Activated naive CD4-positive, alpha-beta T cell treated with anti-CD3 and anti-CD28 coated beads, Interleukin-2, amount 10 ng/mL, durations not matched to agents 7 days and 5 days (primary cell): ENCODE measurements around the gene TYR.

Experiments
- CTCF ChIA-PET: fragments of 350-600 bp; sonication (Branson Sonifier 250); formaldehyde crosslinking; loops from one replicate; lab custom pipeline; 2021; ENCODE audit warnings: antibody characterized with exemption; lab: Charles Lee
- DNase-seq: peaks from one replicate; pipeline ENCODE4 v3.0.0-alpha.2; 2020
- H3K27ac Mint-ChIP-seq: one replicate; pipeline ENCODE4 v1.8.0; 2021; ENCODE audit warnings: mild to moderate bottlenecking, moderate library complexity, mixed read lengths
- H3K27me3 Mint-ChIP-seq: one replicate; pipeline ENCODE4 v1.8.0; 2021; ENCODE audit warnings: mild to moderate bottlenecking, mixed read lengths
- H3K36me3 Mint-ChIP-seq: one replicate; pipeline ENCODE4 v1.8.0; 2021; ENCODE audit warnings: mixed read lengths
- H3K4me1 Mint-ChIP-seq: one replicate; pipeline ENCODE4 v1.8.0; 2021; ENCODE audit warnings: mixed read lengths
- H3K4me3 Mint-ChIP-seq: one replicate; pipeline ENCODE4 v1.8.0; 2021; ENCODE audit warnings: mild to moderate bottlenecking, moderate library complexity, mixed read lengths
- H3K9me3 Mint-ChIP-seq: one replicate; pipeline ENCODE4 v1.8.0; 2021; ENCODE audit warnings: mixed read lengths

The TYR gene

GRCh38 chr11:89177691-89178231 lies at the start of gene TYR:
TSS of gene TYR (plus strand) at chr11:89177875. CDS start at chr11:89177954, 79 bp downstream.
- DNase-seq: no peak
- CTCF ChIA-PET: no interaction called here
- H3K27ac Mint-ChIP-seq: peak within 1 kb of the TSS; percentile 42
- H3K27me3 Mint-ChIP-seq: no peaks in the 10 kb centered on the region
- H3K9me3 Mint-ChIP-seq: no peaks in the 10 kb centered on the region
- H3K4me1 Mint-ChIP-seq: no peaks in the 10 kb centered on the region
- H3K36me3 Mint-ChIP-seq: no peaks in the 10 kb centered on the region
- H3K4me3 Mint-ChIP-seq: no peak within 1 kb of the TSS

DNA sequence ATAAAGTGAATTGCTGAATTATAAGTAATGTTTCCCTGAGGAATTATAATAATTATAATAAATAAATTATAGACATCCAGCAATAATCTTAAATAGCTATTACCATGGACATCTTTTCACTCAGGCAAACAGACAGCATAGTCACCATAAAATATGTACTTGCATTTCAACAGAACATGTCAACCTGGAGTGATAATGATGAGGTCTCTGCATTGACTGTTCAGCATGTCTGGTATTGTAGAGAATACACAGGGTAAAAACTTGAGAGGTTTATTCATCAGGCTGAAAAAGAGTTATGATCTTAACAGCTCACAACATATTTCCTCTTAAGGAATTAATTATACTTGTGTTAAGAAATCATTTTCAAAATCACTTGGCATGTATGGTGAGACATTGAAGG lies 41.1 kb upstream of the TYR start:
- Mint-ChIP-seq H3K4me1 (no peaks in the 10 kb centered on the region), H3K27me3 (no peaks in the 10 kb centered on the region), H3K27ac (no peak overlapping the region), H3K4me3 (no peak overlapping the region), H3K9me3 (no peaks in the 10 kb centered on the region), H3K36me3 (no peaks in the 10 kb centered on the region)
- DNase-seq: no peak
- CTCF ChIA-PET: no interaction called here

GRCh38 chr11:89147229-89147628 lies 30.4 kb upstream of the TYR start:
- CTCF ChIA-PET: no interaction called here
- H3K4me1 Mint-ChIP-seq: no peaks in the 10 kb centered on the region
- H3K36me3 Mint-ChIP-seq: no peaks in the 10 kb centered on the region
- DNase-seq: no peak
- no peak overlapping the region for H3K4me3 Mint-ChIP-seq
- no peak overlapping the region for H3K27ac Mint-ChIP-seq
- no peaks in the 10 kb centered on the region for H3K27me3 Mint-ChIP-seq
- no peaks in the 10 kb centered on the region for H3K9me3 Mint-ChIP-seq

DNA sequence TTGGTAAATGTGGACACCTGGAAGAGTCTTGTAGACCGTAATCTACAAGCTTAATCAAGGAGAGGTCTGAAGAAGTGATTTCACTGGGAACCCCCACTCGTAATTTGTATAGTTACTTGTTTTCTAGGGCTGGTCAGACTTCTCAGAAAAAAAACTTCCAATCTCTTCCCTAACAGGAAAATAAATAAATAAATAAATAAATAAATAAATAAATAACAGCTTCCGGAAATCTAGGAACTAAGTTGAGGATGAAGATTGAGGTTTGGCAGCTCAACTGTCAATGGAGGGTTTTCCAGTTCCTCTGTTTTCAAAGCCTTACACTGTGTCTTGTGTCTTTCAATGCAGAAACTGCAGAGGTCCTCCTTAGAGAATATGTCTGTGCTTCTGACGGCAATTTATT lies 17.7 kb upstream of the TYR start:
- no peak overlapping the region for H3K4me3 Mint-ChIP-seq
- no peak for DNase-seq
- no peak overlapping the region for H3K27ac Mint-ChIP-seq
- no peaks in the 10 kb centered on the region for H3K9me3 Mint-ChIP-seq
- no peaks in the 10 kb centered on the region for H3K4me1 Mint-ChIP-seq
- H3K36me3 Mint-ChIP-seq: no peaks in the 10 kb centered on the region
- CTCF ChIA-PET: no interaction called here
- no peaks in the 10 kb centered on the region for H3K27me3 Mint-ChIP-seq

DNA sequence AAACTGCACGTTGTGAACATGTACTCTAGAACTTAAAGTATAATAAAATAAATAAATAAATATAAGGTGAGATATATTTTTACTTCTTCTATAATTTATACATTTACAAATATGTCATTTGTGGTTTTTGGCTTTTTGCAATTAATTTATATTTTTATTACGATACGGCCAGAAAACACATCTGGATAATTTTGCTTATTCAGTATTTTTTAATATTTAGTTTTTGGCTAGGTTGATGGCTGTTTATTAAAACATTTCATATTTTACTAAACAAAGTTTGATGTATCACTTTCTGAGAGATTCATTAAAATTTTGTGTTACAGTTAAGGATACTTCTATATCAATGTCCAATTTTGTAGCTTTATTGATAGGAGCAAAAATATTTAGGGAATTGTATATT lies 15.7 kb upstream of the TYR start:
- no peaks in the 10 kb centered on the region for H3K4me1 Mint-ChIP-seq
- no peak overlapping the region for H3K4me3 Mint-ChIP-seq
- DNase-seq: no peak
- no peaks in the 10 kb centered on the region for H3K27me3 Mint-ChIP-seq
- H3K36me3 Mint-ChIP-seq: no peaks in the 10 kb centered on the region
- H3K9me3 Mint-ChIP-seq: no peaks in the 10 kb centered on the region
- H3K27ac Mint-ChIP-seq: no peak overlapping the region
- CTCF ChIA-PET: no interaction called here

DNA sequence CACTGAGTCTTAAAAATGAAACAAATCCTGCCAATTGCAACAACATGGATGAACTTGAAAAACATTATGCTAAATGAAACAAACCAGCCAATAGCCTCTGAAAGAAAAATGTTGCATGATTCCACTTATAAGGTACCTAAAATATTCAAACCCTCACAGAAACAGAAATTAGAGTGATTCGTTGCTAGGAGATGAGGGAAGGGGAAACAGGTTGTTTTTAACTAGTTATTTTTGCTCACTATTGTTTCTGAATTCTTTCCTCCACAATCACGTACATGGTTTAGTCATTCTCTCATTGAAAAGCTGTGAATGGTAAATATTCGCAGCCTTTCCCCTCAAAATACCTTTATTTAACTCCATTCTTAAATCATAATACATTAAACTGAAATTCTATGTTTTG lies 14.0 kb upstream of the TYR start:
- H3K4me3 Mint-ChIP-seq: no peak overlapping the region
- CTCF ChIA-PET: no interaction called here
- H3K36me3 Mint-ChIP-seq: no peaks in the 10 kb centered on the region
- H3K27me3 Mint-ChIP-seq: no peaks in the 10 kb centered on the region
- DNase-seq: no peak
- no peaks in the 10 kb centered on the region for H3K4me1 Mint-ChIP-seq
- no peak overlapping the region for H3K27ac Mint-ChIP-seq
- no peaks in the 10 kb centered on the region for H3K9me3 Mint-ChIP-seq

DNA sequence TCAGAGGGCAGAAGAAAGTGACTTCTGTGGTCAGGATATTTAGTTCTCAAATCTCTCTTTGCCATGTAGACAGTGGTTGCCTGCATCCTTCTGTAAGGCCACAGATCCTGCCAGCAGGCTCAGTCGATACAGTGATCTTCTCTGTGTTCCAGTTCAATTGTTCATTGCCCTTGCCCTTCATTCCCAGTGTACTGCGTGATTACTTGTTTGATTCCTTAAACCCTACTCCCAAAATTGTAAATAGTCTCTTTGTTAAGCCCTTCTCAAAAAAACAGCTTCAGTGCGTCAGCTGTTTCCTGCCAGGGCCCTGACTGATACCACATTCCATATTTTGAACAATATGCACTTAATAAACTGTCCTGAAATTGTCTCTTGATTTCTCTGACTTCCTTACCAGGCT lies 9.3 kb upstream of the TYR start:
- no peaks in the 10 kb centered on the region for H3K9me3 Mint-ChIP-seq
- no peak overlapping the region for H3K27ac Mint-ChIP-seq
- H3K36me3 Mint-ChIP-seq: no peaks in the 10 kb centered on the region
- H3K27me3 Mint-ChIP-seq: no peaks in the 10 kb centered on the region
- DNase-seq: no peak
- CTCF ChIA-PET: no interaction called here
- H3K4me1 Mint-ChIP-seq: no peaks in the 10 kb centered on the region
- no peak overlapping the region for H3K4me3 Mint-ChIP-seq

DNA sequence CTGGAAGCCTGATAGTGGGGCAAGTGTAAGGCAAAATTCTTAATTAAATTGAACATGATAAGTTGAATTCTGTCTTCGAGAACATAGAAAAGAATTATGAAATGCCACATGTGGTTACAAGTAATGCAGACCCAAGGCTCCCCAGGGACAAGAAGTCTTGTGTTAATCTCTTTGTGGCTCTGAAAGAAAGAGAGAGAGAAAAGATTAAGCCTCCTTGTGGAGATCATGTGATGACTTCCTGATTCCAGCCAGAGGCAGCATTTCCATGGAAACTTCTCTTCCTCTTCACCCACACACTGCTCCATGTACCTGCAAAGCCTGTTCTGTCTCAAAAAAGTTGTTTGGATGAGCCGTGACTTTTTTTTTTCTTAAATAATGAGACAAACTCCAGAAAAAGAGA lies 1.9 kb upstream of the TYR start:
- DNase-seq: no peak
- Mint-ChIP-seq H3K27me3 (no peaks in the 10 kb centered on the region), H3K4me1 (no peaks in the 10 kb centered on the region), H3K27ac (no peak overlapping the region), H3K36me3 (no peaks in the 10 kb centered on the region), H3K4me3 (no peak overlapping the region), H3K9me3 (no peaks in the 10 kb centered on the region)
- CTCF ChIA-PET: no interaction called here

GRCh38 chr11:89176938-89177337 lies 737 bp upstream of the TYR start:
- Mint-ChIP-seq H3K36me3 (no peaks in the 10 kb centered on the region), H3K4me3 (no peak overlapping the region), H3K27ac (peak overlapping the region; percentile 42), H3K4me1 (no peaks in the 10 kb centered on the region), H3K27me3 (no peaks in the 10 kb centered on the region), H3K9me3 (no peaks in the 10 kb centered on the region)
- CTCF ChIA-PET: no interaction called here
- DNase-seq: no peak

- Mint-ChIP-seq H3K9me3 (no peaks in the 10 kb centered on the region), H3K36me3 (no peaks in the 10 kb centered on the region), H3K4me3 (no peak overlapping the region), H3K4me1 (no peaks in the 10 kb centered on the region), H3K27ac (no peak overlapping the region), H3K27me3 (no peaks in the 10 kb centered on the region)
- DNase-seq: no peak
- CTCF ChIA-PET: interaction anchor here (0.6 kb wide), 1 partner anchor 1230 kb away, joined by 3 read pairs; no protein-coding TSS in a partner anchor
Measured at GRCh38 chr11:89181111-89181510, 3.4 kb downstream of the TYR start.

DNA sequence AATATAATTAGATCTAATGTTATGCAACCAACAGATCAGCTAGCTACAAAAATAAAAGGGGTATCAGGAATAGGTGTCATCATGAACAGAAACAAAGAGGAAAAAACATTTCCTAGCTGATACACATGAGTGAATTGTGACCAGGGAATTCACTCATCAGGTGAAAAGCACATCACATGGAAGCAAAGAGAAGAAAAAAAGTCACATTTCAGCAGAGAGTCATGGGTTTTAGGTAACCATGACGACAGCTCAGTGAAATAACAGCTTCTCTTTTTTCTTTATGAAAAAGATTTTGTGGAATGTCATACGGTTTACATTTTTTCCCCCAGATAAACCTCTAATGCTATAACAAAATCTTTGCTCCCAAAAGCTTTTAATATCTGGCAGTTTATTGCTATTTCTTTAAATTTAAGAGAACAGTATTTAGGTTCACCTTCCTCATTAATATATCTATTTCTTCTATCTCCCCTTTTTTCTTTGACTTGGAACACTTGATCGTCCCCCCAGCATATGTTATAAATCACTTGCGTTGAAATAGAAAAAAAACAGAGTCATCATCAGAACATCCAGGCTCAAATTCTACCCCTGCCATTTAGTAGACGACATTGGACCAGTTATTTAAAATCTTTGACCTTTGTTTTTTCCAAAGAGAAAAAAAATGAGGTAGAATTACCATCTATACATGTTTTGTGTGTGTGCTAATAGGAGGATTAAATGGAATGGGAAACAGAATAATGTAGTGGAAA lies 5.3 kb downstream of the TYR start:
- CTCF ChIA-PET: no interaction called here
- Mint-ChIP-seq H3K9me3 (no peaks in the 10 kb centered on the region), H3K27me3 (no peaks in the 10 kb centered on the region), H3K4me1 (no peaks in the 10 kb centered on the region), H3K36me3 (no peaks in the 10 kb centered on the region), H3K27ac (no peak overlapping the region), H3K4me3 (no peak overlapping the region)
- no peak for DNase-seq

- Mint-ChIP-seq H3K4me3 (no peak overlapping the region), H3K4me1 (no peaks in the 10 kb centered on the region), H3K27ac (no peak overlapping the region), H3K36me3 (no peaks in the 10 kb centered on the region), H3K9me3 (no peaks in the 10 kb centered on the region), H3K27me3 (no peaks in the 10 kb centered on the region)
- CTCF ChIA-PET: no interaction called here
- DNase-seq: no peak
Measured at GRCh38 chr11:89184021-89184420, 6.3 kb downstream of the TYR start.

GRCh38 chr11:89189776-89190175 lies 12.1 kb downstream of the TYR start:
- DNase-seq: no peak
- Mint-ChIP-seq H3K36me3 (no peaks in the 10 kb centered on the region), H3K9me3 (no peaks in the 10 kb centered on the region), H3K4me1 (no peaks in the 10 kb centered on the region), H3K4me3 (no peak overlapping the region), H3K27ac (no peak overlapping the region), H3K27me3 (no peaks in the 10 kb centered on the region)
- CTCF ChIA-PET: no interaction called here

DNA sequence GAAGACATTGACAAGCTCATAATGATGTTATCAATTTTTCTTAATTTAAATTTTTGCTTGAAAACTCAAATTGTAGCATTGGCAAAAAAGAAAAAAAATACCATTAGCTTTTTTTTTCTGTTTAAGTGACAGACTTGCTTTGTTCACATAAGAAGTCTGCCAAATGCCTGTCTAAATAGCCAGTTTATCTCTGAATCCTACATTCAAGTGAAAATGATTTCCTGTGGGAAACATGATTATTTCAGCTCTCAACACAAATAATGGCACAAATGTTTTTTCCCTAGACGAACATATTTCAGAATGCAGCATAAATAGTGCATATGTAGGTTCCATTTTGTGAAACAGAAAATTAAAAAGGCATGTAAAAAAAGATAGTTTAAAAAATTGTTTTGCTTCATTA lies 23.5 kb downstream of the TYR start:
- H3K27me3 Mint-ChIP-seq: no peaks in the 10 kb centered on the region
- H3K4me3 Mint-ChIP-seq: no peak overlapping the region
- H3K9me3 Mint-ChIP-seq: no peaks in the 10 kb centered on the region
- no peak for DNase-seq
- H3K36me3 Mint-ChIP-seq: no peaks in the 10 kb centered on the region
- H3K27ac Mint-ChIP-seq: no peak overlapping the region
- CTCF ChIA-PET: no interaction called here
- no peaks in the 10 kb centered on the region for H3K4me1 Mint-ChIP-seq

- no peak overlapping the region for H3K4me3 Mint-ChIP-seq
- H3K9me3 Mint-ChIP-seq: no peaks in the 10 kb centered on the region
- no peak for DNase-seq
- H3K4me1 Mint-ChIP-seq: no peaks in the 10 kb centered on the region
- no peak overlapping the region for H3K27ac Mint-ChIP-seq
- no peaks in the 10 kb centered on the region for H3K36me3 Mint-ChIP-seq
- CTCF ChIA-PET: no interaction called here
- H3K27me3 Mint-ChIP-seq: no peaks in the 10 kb centered on the region
Measured at GRCh38 chr11:89203814-89204213, 26.1 kb downstream of the TYR start.
